Psoas muscle (tissue), 8 donors: Measurements from ENCODE around the gene PHACTR3. TPM values are rescaled to one million over a fixed set of nuclear protein-coding genes. Genes with fewer than 3 reads are reported as not detected.

Experiments used
- ATAC-seq, 4 donors: fragments of 200-7000 bp; cut with Tn5 transposase; one replicate each; pipeline ENCODE4 v1.9.1; 2020; ENCODE audit warnings: moderate library complexity in 3 of 4, mild to moderate bottlenecking in 2 of 4
- DNase-seq, 2 donors: peaks; one replicate each; pipeline ENCODE4 v3.0.0-alpha.2; 2020
- H3K27ac ChIP-seq: fragments of 200-600 bp; one replicate; pipeline ENCODE4 v1.8.0; 2022
- H3K27me3 ChIP-seq, 3 donors: fragments of 200-600 bp in 1 of 3; one replicate each; pipeline versions ENCODE4 v1.6.1 to v1.8.0; 2013 to 2022; ENCODE audit warnings: low read length in 2 of 3, mild to moderate bottlenecking in 2 of 3, moderate library complexity in 1 of 3; ENCODE audit not compliant: insufficient read depth in 3 of 3
- H3K36me3 ChIP-seq, 2 donors: fragments of 200-600 bp in 1 of 2; one replicate each; pipeline versions ENCODE4 v1.6.1 to v1.8.0; 2013 to 2022; ENCODE audit warnings: low read depth in 1 of 2, mild to moderate bottlenecking in 1 of 2, moderate library complexity in 1 of 2; ENCODE audit not compliant: insufficient read depth in 1 of 2
- H3K4me1 ChIP-seq: fragments of 200-600 bp; one replicate; pipeline ENCODE4 v1.8.0; 2022
- H3K4me3 ChIP-seq: fragments of 200-600 bp; one replicate; pipeline ENCODE4 v1.8.0; 2022; ENCODE audit warnings: mild to moderate bottlenecking
- H3K9me3 ChIP-seq: fragments of 200-600 bp; one replicate; pipeline ENCODE4 v1.8.0; 2022
- CTCF ChIP-seq: fragments of 200-600 bp; IDR thresholded peaks from one replicate; pipeline ENCODE4 v1.8.0; 2022; ENCODE audit warnings: antibody characterized with exemption
- WGBS, 3 donors: extraction: QIAGEN DNeasy Blood & Tissue Kit; methylation state at CpG; one replicate each; pipeline versions ENCODE4 v1.1.6 to v1.1.7; 2013; 5-methylcytosine and 5-hydroxymethylcytosine counted together
- intact Hi-C, 2 donors: fragments of 100-400 bp; cut with DNase I; formaldehyde crosslinking; loops; one replicate each; pipeline versions ENCODE4 v1.11.0 to v1.14.2; 2022
- polyA plus RNA-seq, 3 donors: library from polyadenylated mRNA; stranded (reverse); fragments of 200-250 nt; gene quantifications; one replicate each; pipeline ENCODE4 v1.2.3, GENCODE V29; 2013
- total RNA-seq, 4 donors: library from RNA; stranded (reverse); fragmentation: NEBNext Ultra II Directional in 2 of 4; extraction: Animal tissue kit (Norgen Biotek cat#: 25700) in 2 of 4; gene quantifications; one replicate each; pipeline versions ENCODE4 v1.2.1 to v1.2.4, GENCODE V29; 2021 to 2023
- donor health status: healthy with polysubstance abuse.
- donor health status: DM: no; HTN: no; CAD: no; lungs with moderate emphysema.
- donor health status: Bipolar disorder and iron deficiency.
- donor health status: healthy.
- donor health status: DM: yes; HTN: yes; CAD: no.
- donor health status: DM: no; HTN: no; CAD: no.
- donor health status: DM: no; HTN: no; CAD: no.
- donor health status: DM: yes; HTN: yes; CAD: no.

Gene PHACTR3
- total and polyA plus RNA-seq, 7 donors, result 0.10 to 0.46 (median 0.15) TPM; not detected in 3

- no peak for TF ChIP-seq CTCF
- peaks cover 0 to 7% (median 0%) of the 10 kb centered on the region in 3 donors for H3K27me3 ChIP-seq
- no peaks in the 10 kb centered on the region for H3K36me3 ChIP-seq
- H3K9me3 ChIP-seq, result no peaks in the 10 kb centered on the region
- 82 to 89% (median 88%) methylated on average over 19 to 21 of the region's 21 CpGs for WGBS, 3 donors
- no peak for DNase-seq
- intact Hi-C loops, result no loop called here
- no peak for ATAC-seq
- no peaks in the 10 kb centered on the region for H3K4me1 ChIP-seq
- H3K4me3 ChIP-seq, result no peak overlapping the region
- no peak overlapping the region for H3K27ac ChIP-seq
These were observed 218.1 kb downstream of the PHACTR3 start for GRCh38 chr20:59822291-59823029.

- no peak overlapping the region for H3K27ac ChIP-seq
- no peaks in the 10 kb centered on the region for H3K9me3 ChIP-seq
- DNase-seq (no peak), ATAC-seq (no peak)
- WGBS, 3 donors, result 78 to 88% (median 87%) methylated on average over 9 of the region's 9 CpGs
- intact Hi-C loops, result no loop called here
- no peak for TF ChIP-seq CTCF
- H3K27me3 ChIP-seq, result peaks cover 0 to 7% (median 0%) of the 10 kb centered on the region in 3 donors
- no peaks in the 10 kb centered on the region for H3K36me3 ChIP-seq
- H3K4me1 ChIP-seq, result no peaks in the 10 kb centered on the region
- no peak overlapping the region for H3K4me3 ChIP-seq
These were observed 218.7 kb downstream of the PHACTR3 start for GRCh38 chr20:59823030-59823423.

- 72 to 84% (median 74%) methylated on average over 8 of the region's 8 CpGs for WGBS, 3 donors
- Histone ChIP-seq H3K27ac (no peak overlapping the region), H3K27me3 (peaks cover 0 to 8% (median 0%) of the 10 kb centered on the region in 3 donors), H3K9me3 (no peaks in the 10 kb centered on the region), H3K36me3 (no peaks in the 10 kb centered on the region), H3K4me3 (no peak overlapping the region), H3K4me1 (no peaks in the 10 kb centered on the region)
- DNase-seq (no peak), ATAC-seq (no peak)
- no peak for TF ChIP-seq CTCF
- intact Hi-C loops, result no loop called here
These were observed 219.3 kb downstream of the PHACTR3 start for GRCh38 chr20:59823491-59824259.

GRCh38 chr20:59824711-59825562, 220.6 kb downstream of the PHACTR3 start:
- H3K27me3 ChIP-seq, result peaks cover 0 to 13% (median 0%) of the 10 kb centered on the region in 3 donors
- ATAC-seq (no peak), DNase-seq (no peak)
- WGBS, 3 donors, result 71 to 81% (median 73%) methylated on average over 8 of the region's 8 CpGs
- no peak overlapping the region for H3K27ac ChIP-seq
- H3K9me3 ChIP-seq, result no peaks in the 10 kb centered on the region
- no peak overlapping the region for H3K4me3 ChIP-seq
- intact Hi-C loops, result no loop called here
- TF ChIP-seq CTCF, result no peak
- H3K4me1 ChIP-seq, result no peaks in the 10 kb centered on the region
- H3K36me3 ChIP-seq, result no peaks in the 10 kb centered on the region
